OCI-LY3 (cell line): ENCODE data around the gene PKM.

Experiments used
- EZH2phosphoT487 ChIP-seq: fragments of 200-600 bp; shearing (Covaris generic); IDR thresholded peaks from 2 replicates; pipeline ENCODE4 v1.6.1; 2018; ENCODE audit warnings: antibody characterized with exemption, mixed run types, low read depth
- TF ChIP-seq, protein P1 (sequence below): fragments of 200-600, 300-600 bp; sonication (generic); IDR thresholded peaks from 2 replicates; pipeline ENCODE4 v1.5.1; 2014; ENCODE audit warnings: antibody characterized with exemption, low read length, low read depth

GRCh38 chr15:72205273-72205672 lies 25.7 kb downstream of the PKM start:
- TF ChIP-seq, protein P1, sequence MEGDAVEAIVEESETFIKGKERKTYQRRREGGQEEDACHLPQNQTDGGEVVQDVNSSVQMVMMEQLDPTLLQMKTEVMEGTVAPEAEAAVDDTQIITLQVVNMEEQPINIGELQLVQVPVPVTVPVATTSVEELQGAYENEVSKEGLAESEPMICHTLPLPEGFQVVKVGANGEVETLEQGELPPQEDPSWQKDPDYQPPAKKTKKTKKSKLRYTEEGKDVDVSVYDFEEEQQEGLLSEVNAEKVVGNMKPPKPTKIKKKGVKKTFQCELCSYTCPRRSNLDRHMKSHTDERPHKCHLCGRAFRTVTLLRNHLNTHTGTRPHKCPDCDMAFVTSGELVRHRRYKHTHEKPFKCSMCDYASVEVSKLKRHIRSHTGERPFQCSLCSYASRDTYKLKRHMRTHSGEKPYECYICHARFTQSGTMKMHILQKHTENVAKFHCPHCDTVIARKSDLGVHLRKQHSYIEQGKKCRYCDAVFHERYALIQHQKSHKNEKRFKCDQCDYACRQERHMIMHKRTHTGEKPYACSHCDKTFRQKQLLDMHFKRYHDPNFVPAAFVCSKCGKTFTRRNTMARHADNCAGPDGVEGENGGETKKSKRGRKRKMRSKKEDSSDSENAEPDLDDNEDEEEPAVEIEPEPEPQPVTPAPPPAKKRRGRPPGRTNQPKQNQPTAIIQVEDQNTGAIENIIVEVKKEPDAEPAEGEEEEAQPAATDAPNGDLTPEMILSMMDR, result no peak
- no peak for TF ChIP-seq EZH2phosphoT487
